Stimulated activated CD8-positive, alpha-beta memory T cell treated with anti-CD3 and anti-CD28 coated beads, Interleukin-2, amount 100 ng/mL, for 1 hour (primary cell): ENCODE results near the gene CYTL1.
"Not testable (repeated sequence)": the region's sequence is repeated elsewhere in the genome, so short reads cannot be mapped to it uniquely, and the experiment has no call there.

ENCODE experiments used
- DNase-seq, 2 donors: peaks; one replicate each; pipeline ENCODE4 v3.0.0-alpha.2; 2020; ENCODE audit warnings: low read depth in 2 of 2

The CYTL1 gene

GRCh38 chr4:5001641-5002040, 17.6 kb downstream of the CYTL1 start:
- DNase-seq, result not testable (repeated sequence)

GRCh38 chr4:4996935-4997334, 22.3 kb downstream of the CYTL1 start:
- DNase-seq, result not testable (repeated sequence)

DNA sequence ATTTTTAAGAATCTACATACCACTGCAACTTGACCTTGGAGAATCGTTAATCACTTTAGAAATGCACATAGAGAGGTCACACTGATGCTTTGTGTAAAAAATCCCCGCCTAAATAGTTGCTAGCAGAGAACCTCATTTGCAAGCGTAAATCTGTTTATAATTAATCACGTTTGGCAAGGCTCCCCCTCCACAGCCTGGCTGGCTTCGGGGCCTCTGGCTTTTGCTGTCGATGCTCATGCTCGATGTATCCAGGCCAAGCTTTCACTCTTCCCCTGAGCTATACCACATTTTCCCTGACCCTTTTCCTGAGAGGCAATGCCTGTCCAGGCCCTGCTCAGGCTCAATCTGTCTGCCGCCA, 23.4 kb downstream of the CYTL1 start:
- DNase-seq, result no peak

- no peak for DNase-seq
Observed at GRCh38 chr4:4995103-4995907, 24.0 kb downstream of the CYTL1 start.

DNA sequence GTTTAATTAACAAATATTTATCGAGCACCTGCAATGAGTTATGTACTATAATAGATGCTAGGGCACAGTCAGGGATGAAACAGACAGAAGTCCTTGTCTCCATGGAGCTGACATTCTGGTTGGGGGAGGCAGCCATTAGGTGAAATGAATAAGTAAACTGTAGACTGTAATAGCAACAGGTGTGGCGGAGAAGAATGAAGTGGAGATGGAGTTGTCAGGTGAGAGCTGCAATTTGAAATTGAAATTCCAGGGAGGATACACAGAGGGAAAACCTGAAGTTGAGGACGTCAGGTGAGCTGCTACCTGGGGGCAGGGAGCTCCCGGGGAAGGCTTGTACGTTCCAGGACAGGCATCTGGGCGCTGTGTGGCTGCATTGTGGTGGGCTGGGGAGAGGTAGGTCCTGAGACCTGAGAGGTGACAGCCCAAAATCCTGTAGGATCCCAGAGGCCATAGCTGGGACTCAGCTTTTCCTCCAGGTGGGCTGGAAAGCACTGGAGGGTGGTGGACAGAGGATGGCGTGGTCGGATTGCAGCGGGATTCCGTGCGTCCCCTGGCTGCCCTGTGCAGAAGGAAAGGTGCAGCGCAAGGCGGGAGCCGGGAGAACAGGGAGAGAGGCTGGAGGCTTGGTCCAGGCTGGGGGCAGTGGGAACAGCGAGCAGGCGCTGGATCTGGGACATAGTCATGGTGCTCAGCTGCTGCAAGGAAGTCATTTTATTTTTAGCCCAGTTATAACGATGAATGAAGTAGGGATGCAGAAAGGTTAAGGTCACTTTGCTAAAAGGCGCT, 24.8 kb downstream of the CYTL1 start:
- no peak for DNase-seq

DNA sequence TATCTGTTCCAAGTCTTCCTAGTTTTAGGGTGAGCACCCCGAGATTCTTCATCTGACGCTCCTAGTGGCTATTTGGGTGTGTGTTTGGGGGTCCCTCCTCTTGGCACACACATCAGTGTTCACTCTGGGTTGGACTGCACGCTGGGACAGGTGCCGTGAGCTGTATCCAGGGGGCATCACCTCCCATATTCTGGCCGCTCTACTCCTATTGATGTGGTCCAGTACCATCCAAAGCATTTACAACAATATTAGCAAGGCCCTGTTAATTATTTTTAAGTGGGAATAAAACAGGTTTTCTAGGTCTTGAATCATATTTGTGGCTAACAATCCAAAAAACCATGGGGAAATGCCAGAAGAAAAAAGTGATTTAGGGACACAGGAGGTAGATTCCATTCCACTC, 26.4 kb downstream of the CYTL1 start:
- DNase-seq, result no peak

DNA sequence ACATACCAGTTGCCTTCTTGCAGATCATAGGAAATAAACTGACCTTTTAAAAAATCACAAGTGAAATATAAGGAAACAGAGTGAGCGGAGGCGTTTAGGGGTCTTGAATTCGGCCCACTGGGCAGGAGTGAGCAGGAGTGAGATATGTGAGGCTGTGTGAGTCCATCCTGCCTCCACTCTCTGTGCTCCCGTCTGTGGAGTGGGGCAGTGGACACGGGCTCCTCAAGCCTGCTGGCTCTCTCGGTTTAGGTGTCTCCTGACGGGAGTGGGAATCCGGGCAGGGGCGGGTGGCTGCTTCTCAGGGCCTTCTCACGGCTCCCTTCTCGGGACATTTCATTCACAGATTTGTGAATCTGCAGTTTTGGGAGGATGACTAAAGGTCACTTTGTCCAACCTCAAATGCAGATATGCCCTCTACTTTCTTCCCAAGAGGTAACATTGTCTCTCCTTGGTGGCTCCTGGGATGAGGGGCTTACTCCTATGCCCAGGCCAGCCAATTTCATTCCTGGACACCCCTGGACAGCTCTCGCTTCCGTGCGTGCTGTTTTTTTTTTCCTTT, 27.6 kb downstream of the CYTL1 start:
- no peak for DNase-seq

DNA sequence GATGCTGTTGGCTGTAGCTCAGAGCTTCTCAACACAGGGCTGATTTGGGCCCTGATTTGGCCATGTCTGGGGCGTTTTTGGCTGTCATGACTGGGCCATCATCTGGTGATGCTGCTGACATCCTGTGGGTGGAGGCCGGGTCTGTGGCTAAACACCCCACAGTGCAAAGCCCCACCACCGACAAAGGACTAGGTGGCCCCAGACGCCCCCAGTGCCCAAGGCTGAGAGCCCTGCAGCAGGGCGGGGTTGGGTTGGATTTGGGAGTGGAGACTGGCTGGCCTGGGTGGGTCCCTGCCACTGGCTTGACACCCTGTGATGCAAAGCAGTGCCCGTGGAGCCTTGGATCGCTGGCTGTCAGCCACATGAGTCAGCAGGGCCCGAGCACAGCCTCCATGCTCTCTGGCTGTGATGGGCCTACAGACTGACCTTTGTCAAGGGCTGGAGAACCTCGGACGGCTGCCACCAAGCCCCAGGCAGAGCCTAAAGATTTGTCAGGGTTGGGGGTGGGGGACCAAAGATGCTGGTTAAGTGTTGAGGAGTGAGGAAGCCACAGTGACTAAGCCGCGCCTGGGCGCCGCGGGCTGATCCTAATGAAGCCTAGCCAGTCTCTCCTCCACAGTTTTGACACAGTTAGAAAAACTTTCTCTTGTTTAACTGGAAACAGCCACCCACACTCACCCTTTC, 28.3 kb downstream of the CYTL1 start:
- no peak for DNase-seq

- DNase-seq, result no peak
Observed at GRCh38 chr4:4990329-4990728, 28.9 kb downstream of the CYTL1 start.

- no peak for DNase-seq
Observed at GRCh38 chr4:4989083-4989622, 30.1 kb downstream of the CYTL1 start.

DNA sequence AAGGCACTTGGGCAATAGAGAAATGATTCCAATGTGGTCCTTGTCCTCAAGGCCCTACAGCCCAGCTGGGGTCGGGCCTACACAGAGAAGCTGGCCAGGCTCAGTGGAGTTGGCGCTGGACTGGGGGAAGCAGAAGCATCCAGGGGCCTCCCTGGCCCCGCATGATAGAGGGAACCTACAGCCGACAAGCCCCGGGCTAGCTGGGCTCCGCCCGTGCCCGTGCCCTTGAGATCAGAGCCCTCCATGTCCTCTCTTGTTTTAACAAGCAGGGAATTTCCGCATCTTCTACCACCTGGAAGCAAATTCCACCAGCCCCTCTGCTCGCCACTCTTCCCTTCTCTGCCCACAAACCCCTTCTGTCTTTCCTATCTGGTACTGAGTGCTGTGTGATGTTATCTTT, 31.6 kb downstream of the CYTL1 start:
- no peak for DNase-seq

GRCh38 chr4:4986841-4987240, 32.4 kb downstream of the CYTL1 start:
- no peak for DNase-seq

DNA sequence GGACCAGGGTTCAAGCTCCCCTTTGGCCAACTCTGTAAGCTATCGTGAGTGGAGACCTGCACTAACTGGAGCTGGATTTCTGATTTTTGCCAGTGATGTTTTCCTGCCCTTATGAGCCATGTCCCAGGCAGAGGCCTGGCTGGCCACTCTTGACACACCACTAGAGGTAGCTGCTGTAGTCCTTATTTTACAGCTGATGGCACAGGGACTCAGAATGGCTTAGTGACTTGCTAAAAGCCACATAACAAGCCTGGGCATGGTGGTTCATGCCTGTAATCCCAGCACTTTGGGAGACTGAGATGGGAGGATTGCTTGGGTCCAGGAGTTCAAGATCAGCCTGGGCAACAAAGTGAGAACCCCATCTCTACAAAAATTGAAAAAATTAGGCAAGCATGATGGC, 33.4 kb downstream of the CYTL1 start:
- DNase-seq, result no peak

GRCh38 chr4:4985036-4985435, 34.2 kb downstream of the CYTL1 start:
- DNase-seq, result no peak

- DNase-seq, result no peak
Observed at GRCh38 chr4:4984186-4984585, 35.1 kb downstream of the CYTL1 start.

GRCh38 chr4:4981827-4982226, 37.4 kb downstream of the CYTL1 start:
- DNase-seq, result no peak

DNA sequence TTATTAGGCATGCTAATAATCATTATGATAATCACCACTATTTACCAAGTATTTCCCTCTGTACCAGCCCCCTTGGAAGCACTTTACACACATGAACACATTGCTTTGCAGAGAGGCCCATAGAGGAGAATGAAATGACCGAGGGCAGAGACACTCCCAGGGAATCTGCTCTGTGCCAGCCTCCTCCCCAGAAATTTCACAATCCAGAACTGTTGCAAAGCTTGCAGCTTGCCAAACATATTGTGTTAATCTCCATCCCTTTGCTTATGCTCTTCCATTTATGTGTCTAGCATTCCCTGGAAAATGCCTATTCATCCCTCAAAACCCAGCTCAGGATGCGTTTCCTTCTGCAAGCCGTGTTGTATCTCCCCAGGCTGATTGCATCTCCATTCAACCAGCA, 37.8 kb downstream of the CYTL1 start:
- no peak for DNase-seq

DNA sequence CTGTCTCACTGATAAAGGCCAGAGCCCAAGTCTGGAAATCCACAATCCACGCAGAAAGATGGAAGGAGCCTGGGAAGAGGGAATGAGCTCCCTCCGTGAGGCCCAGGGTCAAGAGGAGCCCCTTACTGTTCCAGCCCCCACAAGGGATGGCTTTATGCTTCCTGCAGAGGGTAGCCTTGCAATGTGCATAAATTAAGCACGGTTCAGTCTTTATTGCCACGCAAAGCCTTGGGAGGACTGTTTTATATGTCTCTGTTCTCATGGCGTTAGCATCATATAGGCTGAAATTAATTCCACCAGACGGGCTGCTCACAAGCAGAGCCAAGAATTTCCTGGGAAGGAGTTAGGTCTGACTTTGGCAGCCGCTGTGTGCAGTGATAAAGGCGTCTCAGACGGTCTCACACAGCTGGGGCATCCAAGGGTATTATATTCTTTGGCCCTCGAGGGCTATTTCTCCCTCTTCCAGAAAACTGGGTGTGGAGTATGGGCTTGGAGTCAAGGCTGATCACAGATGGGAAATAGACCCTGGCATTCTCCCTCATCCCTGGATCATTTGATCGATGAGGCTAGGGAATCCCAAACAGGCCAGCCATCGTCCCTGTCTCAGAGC, 38.5 kb downstream of the CYTL1 start:
- no peak for DNase-seq

DNA sequence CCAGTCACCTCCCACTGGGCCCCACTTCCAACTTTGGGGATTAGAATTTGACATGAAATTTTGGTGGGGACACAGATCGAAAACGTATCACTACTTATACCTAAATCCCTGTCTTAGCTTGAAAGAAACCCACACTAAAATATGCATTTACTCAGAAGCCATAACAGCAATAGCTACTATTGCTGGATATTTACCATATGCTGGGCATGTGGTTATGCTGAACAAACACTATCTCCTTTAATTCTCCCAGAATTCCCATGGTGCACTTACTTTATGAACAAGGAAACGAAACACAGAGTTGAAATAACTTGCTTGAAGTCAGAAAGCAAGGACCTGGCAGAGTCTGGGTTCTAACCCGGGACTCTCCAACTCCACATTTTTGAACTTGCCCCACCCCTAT, 39.3 kb downstream of the CYTL1 start:
- no peak for DNase-seq

- DNase-seq, result no peak
Observed at GRCh38 chr4:4974727-4975126, 44.5 kb downstream of the CYTL1 start.

DNA sequence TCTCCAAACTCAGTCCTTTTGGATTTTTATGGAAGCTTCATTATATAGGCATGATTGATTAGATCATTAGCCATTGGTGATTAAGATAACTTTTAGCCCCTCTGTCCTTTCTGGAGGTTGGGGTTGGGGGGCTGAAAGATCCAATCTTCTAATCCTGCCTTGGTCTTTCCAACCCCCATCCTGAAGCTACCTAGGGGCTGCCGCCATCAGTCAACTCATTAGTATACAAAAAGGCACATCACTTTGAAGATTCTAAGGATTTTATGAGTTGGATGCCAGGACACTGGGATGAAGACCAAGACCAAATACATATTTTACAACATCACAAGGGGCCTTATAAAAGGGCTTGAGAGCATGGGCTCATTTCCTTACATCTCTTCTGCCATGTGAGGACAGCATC, 47.5 kb downstream of the CYTL1 start:
- no peak for DNase-seq

DNA sequence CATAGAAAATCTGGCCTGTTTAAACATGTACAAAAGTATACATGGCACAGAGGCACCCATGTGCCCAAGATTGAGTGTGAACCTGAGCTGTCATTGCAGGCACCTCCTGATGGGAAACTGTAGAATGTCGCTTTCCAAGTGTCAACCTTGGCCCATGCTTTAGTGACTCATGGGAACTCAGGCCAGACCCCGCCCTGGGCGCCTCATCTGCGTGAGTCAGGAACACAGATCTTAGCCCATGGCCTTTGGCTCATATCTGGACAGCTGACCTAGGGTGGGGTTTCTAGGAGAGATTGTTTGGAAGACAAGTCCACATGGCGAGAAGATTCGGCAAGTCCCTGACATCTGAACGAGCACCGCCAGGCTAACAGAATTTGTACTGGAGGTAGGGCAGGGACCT, 50.0 kb downstream of the CYTL1 start:
- DNase-seq, result no peak
